HepG2 (cell line): ENCODE results near the gene RNU2-63P. TPM values are rescaled to one million over a fixed set of nuclear protein-coding genes. Genes with fewer than 3 reads are reported as not detected.

ENCODE experiments used
- ATAC-seq: fragments of 200-7000 bp; cut with Tn5 transposase; 3 replicates; pipeline ENCODE4 v1.9.1; 2020; ENCODE audit warnings: mild to moderate bottlenecking, moderate library complexity
- BruUV-seq: library from RNA; stranded (reverse); fragments of 400-500 nt; replicated peaks from 2 replicates; lab custom pipeline; 2021; lab: Mats Ljungman, UMichigan
- CTCF ChIA-PET: fragments of 300-600 bp; formaldehyde crosslinking; extraction: SDS; loops from one replicate; lab custom pipeline; 2021; ENCODE audit warnings: low total read pairs, inconsistent platforms, low intra/inter-chr PET ratio; lab: Yijun Ruan, JAX
- POLR2A ChIA-PET: fragments of 350-600 bp; sonication (Branson Sonifier 250); formaldehyde crosslinking; loops from one replicate; lab custom pipeline; 2020; ENCODE audit warnings: antibody characterized with exemption, inconsistent platforms; lab: Yijun Ruan, JAX
- DNase-seq: peaks from one replicate; pipeline ENCODE4 v3.0.0-alpha.2; 2015; ENCODE audit warnings: low spot score
- FAIRE-seq: peaks from 3 replicates; lab custom pipeline; 2011; peaks lifted over from hg19 to GRCh38; lab: Jason Lieb, UNC
- H2AFZ ChIP-seq: one replicate; pipeline ENCODE4 v1.6.1; 2011; ENCODE audit warnings: low read length, inconsistent platforms
- H3K27ac ChIP-seq: fragments of 300-600 bp; 3 replicates; pipeline ENCODE4 v1.8.0; 2011; ENCODE audit warnings: mixed run types, mild to moderate bottlenecking, mixed read lengths, low read length, inconsistent platforms; ENCODE audit not compliant: insufficient read depth; ENCODE audit errors: extremely low read length
- H3K27me3 ChIP-seq, 2 experiments: fragments of 200-600 bp in 1 of 2; 2 replicates in 1 of 2; 3 replicates in 1 of 2; pipeline versions ENCODE4 v1.6.0 to v1.8.0; 2011; ENCODE audit warnings: low read length in 2 of 2, mild to moderate bottlenecking in 2 of 2, moderate library complexity in 2 of 2, inconsistent platforms in 1 of 2; ENCODE audit not compliant: insufficient read depth in 2 of 2, control insufficient read depth in 1 of 2
- H3K36me3 ChIP-seq, 2 experiments: fragments of 200-600 bp in 1 of 2; replicated peaks in 1 of 2; 2 replicates in 1 of 2; 3 replicates in 1 of 2; pipeline versions ENCODE4 v1.5.1 to v1.8.0; 2011; ENCODE audit warnings: low read length in 2 of 2, inconsistent platforms in 1 of 2; ENCODE audit not compliant: insufficient read depth in 2 of 2, control insufficient read depth in 1 of 2
- H3K4me1 ChIP-seq: 2 replicates; pipeline ENCODE4 v1.5.1; 2012; ENCODE audit warnings: low read length, inconsistent platforms; ENCODE audit not compliant: insufficient read depth
- H3K4me2 ChIP-seq: 2 replicates; pipeline ENCODE4 v1.6.0; 2011; ENCODE audit warnings: low read depth, low read length, inconsistent platforms
- H3K4me3 ChIP-seq, 3 experiments: fragments of 200-600 bp in 1 of 3; sonication (generic), shearing (Covaris generic) in 1 of 3; replicated peaks in 1 of 3; 2 replicates each; pipeline ENCODE4 v1.5.1; 2011 to 2016; ENCODE audit warnings: low read length in 3 of 3, inconsistent platforms in 2 of 3, low read depth in 2 of 3, mild to moderate bottlenecking in 2 of 3, control low read depth in 1 of 3, mixed read lengths in 1 of 3; ENCODE audit not compliant: insufficient read depth in 1 of 3
- H3K79me2 ChIP-seq: one replicate; pipeline ENCODE4 v1.6.1; 2011; ENCODE audit warnings: low read length, inconsistent platforms; ENCODE audit not compliant: insufficient read depth
- H3K9ac ChIP-seq: 2 replicates; pipeline ENCODE4 v1.6.0; 2011; ENCODE audit warnings: mild to moderate bottlenecking, low read depth, low read length, inconsistent platforms; ENCODE audit not compliant: insufficient read depth
- H3K9me3 ChIP-seq: 2 replicates; pipeline ENCODE4 v1.5.1; 2012; ENCODE audit warnings: mild to moderate bottlenecking, low read length
- H4K20me1 ChIP-seq: 2 replicates; pipeline ENCODE4 v1.6.0; 2011; ENCODE audit warnings: inconsistent platforms, mild to moderate bottlenecking, low read length, moderate library complexity; ENCODE audit not compliant: insufficient read depth
- AKAP8 ChIP-seq: sonication (generic); formaldehyde crosslinking; IDR thresholded peaks from 2 replicates; pipeline ENCODE4 v1.5.1; 2020; ENCODE audit warnings: mild to moderate bottlenecking, missing genetic modification reagents
- CTCF ChIP-seq: sonication (generic); formaldehyde crosslinking; IDR thresholded peaks from 2 replicates; pipeline ENCODE4 v1.5.0; 2020; ENCODE audit warnings: mild to moderate bottlenecking, missing genetic modification reagents, moderate library complexity
- ELF1 ChIP-seq: sonication (generic); formaldehyde crosslinking; IDR thresholded peaks from 2 replicates; pipeline ENCODE4 v1.4.0; 2020; ENCODE audit warnings: missing genetic modification reagents
- HHEX ChIP-seq: IDR thresholded peaks from 2 replicates; pipeline ENCODE4 v1.6.1; 2016; ENCODE audit warnings: control low read depth
- KAT7 ChIP-seq: IDR thresholded peaks from 2 replicates; pipeline ENCODE4 v1.6.1; 2018; ENCODE audit warnings: borderline replicate concordance, missing compliant biosample characterization
- TBX3 ChIP-seq: fragments of 450-650 bp; IDR thresholded peaks from 2 replicates; pipeline ENCODE4 v1.6.1; 2017; ENCODE audit warnings: antibody characterized with exemption, mild to moderate bottlenecking, inconsistent platforms, borderline replicate concordance
- TCF7 ChIP-seq: sonication (generic); IDR thresholded peaks from 2 replicates; pipeline ENCODE4 v1.6.1; 2016; ENCODE audit warnings: antibody characterized with exemption, low read depth
- ZFP36L2 ChIP-seq: sonication (generic); formaldehyde crosslinking; IDR thresholded peaks from 2 replicates; pipeline ENCODE4 v1.4.0; 2020; ENCODE audit warnings: missing genetic modification reagents
- ZNF256 ChIP-seq: sonication (generic); formaldehyde crosslinking; conservative IDR thresholded peaks from 2 replicates; pipeline ENCODE4 v1.4.0; 2020; ENCODE audit warnings: missing genetic modification reagents
- WGBS: methylation state at CpG from one replicate; pipeline ENCODE4 v1.1.6; 2017; ENCODE audit warnings: low lambda C conversion rate; 5-methylcytosine and 5-hydroxymethylcytosine counted together
- in situ Hi-C: cut with HindIII; loops from 2 replicates; pipeline ENCODE4 v1.10.0; 2017; ENCODE audit warnings: low pct_unique_long_range_greater_than_20kb; ENCODE audit not compliant: extremely low pct_ligation_motif_present
- intact Hi-C: fragments of 100-400 bp; cut with micrococcal nuclease; formaldehyde crosslinking; loops from one replicate; pipeline ENCODE4 v1.10.0; 2022; ENCODE audit not compliant: unreplicated experiment
- polyA plus RNA-seq, 8 experiments: library from polyadenylated mRNA; depleted of rRNA in 3 of 8; stranded (reverse) in 7 of 8; unstranded in 1 of 8; fragments of >200 nt; fragmentation: Illumina TruSeq in 4 of 8; extraction: Trizol in 4 of 8; gene quantifications; 2 replicates each; pipeline versions ENCODE4 v1.2.1 to v1.2.3, GENCODE V29; 2011 to 2016; ENCODE audit warnings: low read depth in 4 of 8, missing spikeins in 1 of 8, mixed read lengths in 1 of 8; ENCODE audit not compliant: insufficient read depth in 1 of 8
- total RNA-seq, 5 experiments: library from RNA; depleted of rRNA; stranded (reverse); fragments of >200 nt; fragmentation: Illumina TruSeq; extraction: Trizol; gene quantifications; 2 replicates each; pipeline ENCODE4 v1.2.3, GENCODE V29; 2016; ENCODE audit warnings: low read depth in 1 of 5
- TF ChIP-seq, protein P1 (sequence below): sonication (generic); formaldehyde crosslinking; IDR thresholded peaks from 2 replicates; pipeline ENCODE4 v1.8.1; 2022; ENCODE audit warnings: low read depth, mild to moderate bottlenecking, missing genetic modification reagents
- TF ChIP-seq, protein P2 (sequence below): sonication (generic); formaldehyde crosslinking; IDR thresholded peaks from 2 replicates; pipeline ENCODE4 v1.4.0; 2020; ENCODE audit warnings: missing genetic modification reagents
- TF ChIP-seq, protein P3 (sequence below): sonication (generic); formaldehyde crosslinking; conservative IDR thresholded peaks from 2 replicates; pipeline ENCODE4 v1.4.0; 2020; ENCODE audit warnings: mild to moderate bottlenecking, missing genetic modification reagents, moderate library complexity

RNU2-63P gene
- total and polyA plus RNA-seq, 2 of the 13 experiments (the other 11 are each of a cell fraction or from before 2014, with no cell fraction given) = 6.8 TPM; not detected in 1

DNA sequence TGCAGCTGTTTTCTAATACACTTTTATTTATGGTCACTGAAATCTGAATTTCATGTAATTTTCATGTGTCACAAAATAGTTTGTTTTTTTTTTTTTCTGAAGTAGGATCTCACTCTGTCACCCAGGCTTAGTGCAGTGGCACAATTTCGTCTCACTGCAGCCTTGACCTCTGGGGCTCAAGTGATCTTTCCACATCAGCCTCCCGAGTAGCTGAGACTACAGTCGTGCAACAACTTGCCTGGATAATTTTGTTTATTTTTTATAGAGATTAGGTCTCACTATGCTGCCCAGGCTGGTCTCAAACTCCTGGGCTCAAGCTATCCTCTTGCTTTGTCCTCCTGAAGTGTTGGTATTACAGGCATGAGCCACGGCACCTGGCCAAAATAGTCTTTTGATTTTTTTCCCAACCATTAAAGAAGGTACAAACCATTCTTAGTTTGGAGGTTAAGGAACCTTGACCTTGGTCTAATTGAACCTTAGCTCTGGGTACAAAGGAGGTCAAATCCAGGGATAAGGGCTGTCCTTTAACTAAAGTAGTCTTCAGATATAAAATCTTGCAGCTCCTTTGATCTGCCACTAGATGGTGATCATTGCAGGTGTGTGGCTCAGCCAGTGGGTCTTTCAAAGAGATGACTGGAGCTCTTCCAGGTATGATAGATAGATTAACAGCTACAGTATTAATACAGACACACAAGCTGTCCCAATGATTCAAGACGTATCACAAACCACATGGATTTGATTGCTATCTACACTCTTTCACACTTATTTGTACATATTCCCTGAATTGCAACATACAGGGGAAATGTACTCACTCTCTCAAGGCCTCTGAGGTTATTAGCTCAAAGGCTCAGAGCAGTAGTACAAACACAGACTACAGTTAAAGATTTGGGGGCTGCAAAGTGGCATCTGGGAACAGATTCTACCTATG, 43.9 kb upstream of the RNU2-63P start:
- 7% methylated on average over 5 of the region's 5 CpGs for WGBS
- intact Hi-C loops (loop anchor here (1.0 to 5.0 kb wide), 4 partner anchors 67 to 247 kb away; no protein-coding TSS in a partner anchor), in situ Hi-C loops (loop anchor here (5.0 to 25.0 kb wide), 2 partner anchors 102 to 402 kb away; partner anchors contain the start of gene FOXI3)
- Histone ChIP-seq H3K79me2 (peaks cover 2% of the 10 kb centered on the region), H3K4me1 (peaks cover 64% of the 10 kb centered on the region), H3K4me3 (peak overlapping the region in 1 of 3 experiments; percentile 16; a peak in 1 of 6 replicates), H4K20me1 (no peaks in the 10 kb centered on the region), H3K27ac (no peak overlapping the region), H3K9ac (no peak overlapping the region), H3K9me3 (no peaks in the 10 kb centered on the region), H3K36me3 (no peaks in the 10 kb centered on the region), H2AFZ (no peak overlapping the region), H3K27me3 (peaks cover 0 to 3% of the 10 kb centered on the region in 2 experiments; a peak in 1 of 5 replicates), H3K4me2 (peak overlapping the region; percentile 40)
- FAIRE-seq (peak; percentile 43), DNase-seq (peak; percentile 60), ATAC-seq (peak; percentile 58)
- no TSS peak for BruUV-seq
- POLR2A ChIA-PET = interaction anchor here (0.7 to 3.1 kb wide), 14 partner anchors 11 to 150 kb away, joined by 3 to 29 read pairs (median 4); partner anchors contain the start of genes FABP1 and RNU2-63P
- CTCF ChIA-PET = interaction anchor here (0.9 to 3.5 kb wide), 3 partner anchors 58 to 127 kb away, joined by 4 to 76 read pairs (median 15); no protein-coding TSS in a partner anchor
- TF ChIP-seq TCF7 (peak; percentile 57; the same call in 1 of the 2 replicates), TBX3 (no peak), ZFP36L2 (CRISPR knock-in tag) (no peak), CTCF (peak; percentile 90), AKAP8 (CRISPR knock-in tag) (no peak), ELF1 (CRISPR knock-in tag) (no peak), HHEX (CRISPR knock-in tag) (peak; percentile 68), KAT7 (CRISPR knock-in tag) (no peak), ZNF256 (CRISPR knock-in tag) (no peak)
- TF ChIP-seq, protein P1, sequence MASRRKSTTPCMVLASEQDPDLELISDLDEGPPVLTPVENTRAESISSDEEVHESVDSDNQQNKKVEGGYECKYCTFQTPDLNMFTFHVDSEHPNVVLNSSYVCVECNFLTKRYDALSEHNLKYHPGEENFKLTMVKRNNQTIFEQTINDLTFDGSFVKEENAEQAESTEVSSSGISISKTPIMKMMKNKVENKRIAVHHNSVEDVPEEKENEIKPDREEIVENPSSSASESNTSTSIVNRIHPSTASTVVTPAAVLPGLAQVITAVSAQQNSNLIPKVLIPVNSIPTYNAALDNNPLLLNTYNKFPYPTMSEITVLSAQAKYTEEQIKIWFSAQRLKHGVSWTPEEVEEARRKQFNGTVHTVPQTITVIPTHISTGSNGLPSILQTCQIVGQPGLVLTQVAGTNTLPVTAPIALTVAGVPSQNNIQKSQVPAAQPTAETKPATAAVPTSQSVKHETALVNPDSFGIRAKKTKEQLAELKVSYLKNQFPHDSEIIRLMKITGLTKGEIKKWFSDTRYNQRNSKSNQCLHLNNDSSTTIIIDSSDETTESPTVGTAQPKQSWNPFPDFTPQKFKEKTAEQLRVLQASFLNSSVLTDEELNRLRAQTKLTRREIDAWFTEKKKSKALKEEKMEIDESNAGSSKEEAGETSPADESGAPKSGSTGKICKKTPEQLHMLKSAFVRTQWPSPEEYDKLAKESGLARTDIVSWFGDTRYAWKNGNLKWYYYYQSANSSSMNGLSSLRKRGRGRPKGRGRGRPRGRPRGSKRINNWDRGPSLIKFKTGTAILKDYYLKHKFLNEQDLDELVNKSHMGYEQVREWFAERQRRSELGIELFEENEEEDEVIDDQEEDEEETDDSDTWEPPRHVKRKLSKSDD (CRISPR knock-in tag) = no peak
- TF ChIP-seq, protein P2, sequence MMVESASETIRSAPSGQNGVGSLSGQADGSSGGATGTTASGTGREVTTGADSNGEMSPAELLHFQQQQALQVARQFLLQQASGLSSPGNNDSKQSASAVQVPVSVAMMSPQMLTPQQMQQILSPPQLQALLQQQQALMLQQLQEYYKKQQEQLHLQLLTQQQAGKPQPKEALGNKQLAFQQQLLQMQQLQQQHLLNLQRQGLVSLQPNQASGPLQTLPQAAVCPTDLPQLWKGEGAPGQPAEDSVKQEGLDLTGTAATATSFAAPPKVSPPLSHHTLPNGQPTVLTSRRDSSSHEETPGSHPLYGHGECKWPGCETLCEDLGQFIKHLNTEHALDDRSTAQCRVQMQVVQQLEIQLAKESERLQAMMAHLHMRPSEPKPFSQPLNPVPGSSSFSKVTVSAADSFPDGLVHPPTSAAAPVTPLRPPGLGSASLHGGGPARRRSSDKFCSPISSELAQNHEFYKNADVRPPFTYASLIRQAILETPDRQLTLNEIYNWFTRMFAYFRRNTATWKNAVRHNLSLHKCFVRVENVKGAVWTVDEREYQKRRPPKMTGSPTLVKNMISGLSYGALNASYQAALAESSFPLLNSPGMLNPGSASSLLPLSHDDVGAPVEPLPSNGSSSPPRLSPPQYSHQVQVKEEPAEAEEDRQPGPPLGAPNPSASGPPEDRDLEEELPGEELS (CRISPR knock-in tag) = no peak; the same call in 1 of the 2 replicates
- TF ChIP-seq, protein P3, sequence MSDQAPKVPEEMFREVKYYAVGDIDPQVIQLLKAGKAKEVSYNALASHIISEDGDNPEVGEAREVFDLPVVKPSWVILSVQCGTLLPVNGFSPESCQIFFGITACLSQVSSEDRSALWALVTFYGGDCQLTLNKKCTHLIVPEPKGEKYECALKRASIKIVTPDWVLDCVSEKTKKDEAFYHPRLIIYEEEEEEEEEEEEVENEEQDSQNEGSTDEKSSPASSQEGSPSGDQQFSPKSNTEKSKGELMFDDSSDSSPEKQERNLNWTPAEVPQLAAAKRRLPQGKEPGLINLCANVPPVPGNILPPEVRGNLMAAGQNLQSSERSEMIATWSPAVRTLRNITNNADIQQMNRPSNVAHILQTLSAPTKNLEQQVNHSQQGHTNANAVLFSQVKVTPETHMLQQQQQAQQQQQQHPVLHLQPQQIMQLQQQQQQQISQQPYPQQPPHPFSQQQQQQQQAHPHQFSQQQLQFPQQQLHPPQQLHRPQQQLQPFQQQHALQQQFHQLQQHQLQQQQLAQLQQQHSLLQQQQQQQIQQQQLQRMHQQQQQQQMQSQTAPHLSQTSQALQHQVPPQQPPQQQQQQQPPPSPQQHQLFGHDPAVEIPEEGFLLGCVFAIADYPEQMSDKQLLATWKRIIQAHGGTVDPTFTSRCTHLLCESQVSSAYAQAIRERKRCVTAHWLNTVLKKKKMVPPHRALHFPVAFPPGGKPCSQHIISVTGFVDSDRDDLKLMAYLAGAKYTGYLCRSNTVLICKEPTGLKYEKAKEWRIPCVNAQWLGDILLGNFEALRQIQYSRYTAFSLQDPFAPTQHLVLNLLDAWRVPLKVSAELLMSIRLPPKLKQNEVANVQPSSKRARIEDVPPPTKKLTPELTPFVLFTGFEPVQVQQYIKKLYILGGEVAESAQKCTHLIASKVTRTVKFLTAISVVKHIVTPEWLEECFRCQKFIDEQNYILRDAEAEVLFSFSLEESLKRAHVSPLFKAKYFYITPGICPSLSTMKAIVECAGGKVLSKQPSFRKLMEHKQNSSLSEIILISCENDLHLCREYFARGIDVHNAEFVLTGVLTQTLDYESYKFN (CRISPR knock-in tag) = peak; percentile 63; the same call in 1 of the 2 replicates
